ENCODE results near the gene UBLCP1.

DNA sequence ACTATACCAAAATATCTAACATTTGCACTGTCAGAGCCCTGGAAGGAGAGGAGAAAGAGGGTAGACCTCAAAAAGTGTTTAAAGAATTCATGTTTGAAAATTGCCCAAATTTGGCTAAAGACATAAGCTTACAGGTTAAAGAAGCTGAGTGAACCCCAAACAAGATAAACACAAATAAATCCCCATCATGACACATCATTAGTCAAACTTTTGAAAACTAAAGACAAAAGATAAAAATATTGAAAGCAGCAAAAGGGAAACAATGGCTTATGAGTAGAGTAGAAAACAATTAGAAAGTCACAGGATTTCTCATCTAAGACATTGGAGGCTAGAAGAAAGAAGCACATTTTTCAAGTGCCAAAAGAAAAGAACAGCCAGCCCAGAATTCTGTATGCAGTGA lies 6.1 kb upstream of the UBLCP1 start:
- TF ChIP-seq REST (IDR thresholded peaks at IDR 0.05; ENCODE audit: low read depth) (no peak), CEBPB (IDR thresholded peaks at IDR 0.05) (no peak), RAD21 (IDR thresholded peaks at IDR 0.05; ENCODE audit: low read depth) (no peak)

Measured in Ishikawa (cell line).